ENCODE data around the gene AIP.

AIP gene

GRCh38 chr11:67538306-67538705 lies 55.5 kb downstream of the AIP start:
- DNase-seq: no peak

GRCh38 chr11:67538823-67539505 lies 56.1 kb downstream of the AIP start:
- DNase-seq: no peak

GRCh38 chr11:67539550-67539949 lies 56.7 kb downstream of the AIP start:
- DNase-seq: no peak
